GM18870 (cell line): Measurements from ENCODE around the gene MED27.

Experiments used
- ATAC-seq: cut with Tn5 transposase; IDR thresholded peaks from one replicate; pipeline ENCODE4 v1.9.1; 2021; ENCODE audit warnings: moderate library complexity; ENCODE audit not compliant: unreplicated experiment

MED27 gene

DNA sequence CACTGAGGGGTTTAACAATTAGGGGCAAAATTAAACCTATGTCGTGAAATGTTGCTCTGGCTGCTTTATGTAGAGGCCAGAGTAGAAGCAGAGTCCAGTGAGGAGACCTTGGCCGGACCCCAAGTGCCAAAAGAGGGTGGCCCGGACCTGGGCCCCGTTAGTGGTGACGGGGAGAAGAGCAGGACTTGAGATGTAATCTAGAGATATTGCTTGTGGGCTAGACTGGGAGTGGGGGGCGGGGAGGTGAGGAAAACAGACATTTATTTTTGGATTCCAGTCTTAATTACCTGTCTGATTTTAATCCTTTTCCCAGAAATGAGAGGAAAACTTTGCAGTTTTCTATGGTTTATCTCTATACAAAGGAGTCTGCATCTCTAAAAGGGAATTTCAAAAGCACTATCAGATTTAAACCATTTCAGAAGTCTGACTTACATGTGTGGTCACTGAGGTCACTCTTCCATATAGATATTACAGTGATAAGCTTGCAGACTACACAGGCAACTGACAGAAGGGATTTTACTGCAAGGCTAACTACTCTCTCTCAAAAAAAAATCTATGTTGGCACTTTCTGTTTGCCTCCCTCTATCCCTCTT lies 108.1 kb downstream of the MED27 start:
- ATAC-seq, result no peak

DNA sequence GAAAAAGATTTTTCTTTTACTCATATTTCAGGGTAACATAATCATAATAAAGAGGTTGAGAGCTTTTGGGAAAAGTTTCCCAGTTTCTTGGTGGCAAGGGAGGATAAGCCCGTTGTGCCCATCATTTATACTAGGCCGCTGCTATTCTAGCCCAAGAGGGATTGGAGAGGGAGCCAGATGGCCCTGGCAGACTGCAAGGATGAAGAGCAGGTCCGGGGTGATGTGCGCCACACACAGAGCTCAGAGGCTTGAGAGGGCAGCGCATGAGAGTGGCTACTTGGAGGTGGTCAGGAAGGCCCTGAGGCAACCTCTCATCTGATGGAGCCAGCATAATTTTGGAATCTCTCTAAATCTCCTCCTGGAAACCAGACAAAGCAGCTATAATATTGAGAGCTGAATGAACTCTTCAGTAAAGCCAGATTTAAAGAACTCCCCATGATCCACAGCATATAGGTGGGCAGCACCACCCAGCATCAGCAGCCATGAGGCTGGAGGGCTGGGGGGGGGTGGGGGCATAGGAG lies 110.1 kb downstream of the MED27 start:
- ATAC-seq, result no peak

DNA sequence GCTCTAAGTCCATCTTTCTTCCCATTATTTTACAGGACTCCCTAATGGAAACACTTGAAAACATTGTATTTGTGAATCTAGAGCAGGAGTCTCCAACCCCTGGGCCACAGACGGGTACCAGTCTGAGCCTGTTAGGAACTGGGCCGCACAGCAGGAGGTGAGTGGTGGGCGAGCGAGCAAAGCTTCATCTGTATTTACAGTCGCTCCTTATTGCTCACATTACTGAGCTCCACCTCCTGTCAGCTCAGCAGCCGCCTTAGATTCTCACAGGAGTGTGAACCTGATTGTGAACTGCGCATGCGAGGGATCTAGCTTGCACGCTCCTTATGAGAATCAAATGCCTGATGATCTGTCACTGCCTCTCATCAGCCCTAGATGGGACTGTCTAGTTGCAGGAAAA lies 111.0 kb downstream of the MED27 start:
- ATAC-seq, result no peak

DNA sequence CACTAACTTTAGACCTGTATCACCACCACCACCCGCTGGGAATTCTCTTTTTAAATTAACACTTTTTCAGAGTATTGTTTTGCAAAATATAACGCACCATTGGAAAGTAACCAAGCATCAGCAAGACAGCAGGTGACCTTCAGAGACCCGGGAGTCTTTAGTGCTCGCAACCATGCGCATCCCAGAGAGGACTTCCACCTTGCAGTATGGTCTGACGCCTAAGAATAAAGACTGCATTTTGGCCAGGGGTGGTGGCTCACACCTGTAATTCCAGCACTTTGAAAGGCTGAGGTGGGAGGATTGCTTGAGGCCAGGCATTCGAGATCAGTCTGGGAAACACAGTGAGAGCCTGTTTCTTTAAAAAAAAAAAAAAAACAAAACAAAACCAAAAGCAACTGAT lies 113.8 kb downstream of the MED27 start:
- ATAC-seq, result no peak

DNA sequence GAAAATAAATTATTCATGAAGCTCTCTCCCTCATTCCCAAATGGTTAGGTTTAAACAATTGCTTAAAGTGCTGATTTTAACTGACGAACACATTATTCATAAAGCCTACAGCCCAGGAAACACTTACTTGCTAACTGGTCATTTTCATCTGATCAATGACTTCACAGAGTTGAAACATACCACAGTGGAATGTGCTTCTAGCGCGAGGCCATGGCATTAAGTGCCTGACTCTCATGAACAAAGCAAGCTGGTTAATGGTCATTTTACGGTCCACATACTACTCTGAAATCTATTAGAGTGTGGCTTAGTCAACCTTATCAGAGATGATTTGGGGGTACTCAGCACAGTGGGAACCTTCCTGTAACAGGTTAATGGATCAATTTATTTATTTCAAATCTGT lies 114.6 kb downstream of the MED27 start:
- no peak for ATAC-seq

DNA sequence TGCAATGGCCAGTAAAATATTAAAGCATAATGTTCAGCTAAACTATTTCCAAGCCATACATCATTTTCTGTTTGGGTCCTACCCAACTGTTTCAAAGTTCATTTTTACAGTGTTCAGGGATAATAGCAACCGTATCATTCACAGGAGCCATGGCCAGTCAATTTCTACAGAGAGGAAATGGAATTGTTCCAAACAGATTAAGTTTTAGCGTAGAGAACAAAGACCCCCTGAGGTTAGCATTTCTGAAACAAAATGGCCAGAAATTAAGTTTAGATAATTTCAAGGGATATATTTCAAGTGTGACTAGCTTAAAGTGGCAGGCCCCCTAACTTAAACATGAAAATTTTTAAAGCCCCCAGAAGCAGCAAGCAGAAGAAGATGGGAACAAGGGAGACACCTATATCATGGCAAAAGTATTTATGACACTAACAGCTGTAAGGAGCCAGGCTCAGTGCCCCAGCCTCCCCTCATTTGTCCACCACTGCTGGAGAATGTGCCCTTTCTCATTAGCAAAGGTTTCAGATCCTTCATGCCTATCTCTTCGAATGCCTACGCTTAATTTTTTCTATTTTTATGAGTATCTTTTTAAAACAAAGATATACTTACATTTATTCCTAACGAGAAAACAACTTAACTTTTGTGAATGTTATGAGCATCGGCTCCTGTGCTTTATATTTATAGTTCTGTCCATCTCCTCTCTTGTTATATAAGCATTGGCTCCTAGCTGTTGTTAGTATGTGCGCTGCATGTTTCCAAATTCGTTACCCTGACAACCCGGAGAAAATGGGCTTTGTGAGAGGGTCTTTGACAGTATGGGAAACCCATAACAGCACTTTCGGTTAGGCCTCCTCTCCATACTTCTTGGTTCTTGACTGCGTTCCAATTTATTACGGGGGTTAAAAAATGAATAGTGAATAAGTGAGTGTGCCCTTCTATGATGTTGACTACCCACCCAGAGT lies 116.3 kb downstream of the MED27 start:
- ATAC-seq, result no peak

DNA sequence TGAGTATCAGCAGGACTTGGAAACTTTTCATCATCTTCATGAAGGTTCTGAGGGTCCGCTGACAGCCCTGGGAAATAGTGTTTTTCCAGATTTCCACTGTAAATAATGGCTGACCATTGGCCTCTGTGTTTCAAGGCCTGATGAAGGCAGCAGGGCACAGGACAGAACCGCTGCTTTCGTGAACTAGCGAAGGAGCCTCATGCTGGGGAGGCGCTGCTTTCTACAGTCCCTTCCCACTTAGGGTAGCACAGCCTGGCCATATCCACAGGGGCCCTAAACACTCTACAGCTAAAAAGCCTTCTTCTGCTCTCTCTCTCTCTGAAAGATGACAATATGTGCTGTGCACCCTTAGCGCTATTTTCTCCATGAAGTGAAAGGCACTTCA lies 118.2 kb downstream of the MED27 start:
- no peak for ATAC-seq

DNA sequence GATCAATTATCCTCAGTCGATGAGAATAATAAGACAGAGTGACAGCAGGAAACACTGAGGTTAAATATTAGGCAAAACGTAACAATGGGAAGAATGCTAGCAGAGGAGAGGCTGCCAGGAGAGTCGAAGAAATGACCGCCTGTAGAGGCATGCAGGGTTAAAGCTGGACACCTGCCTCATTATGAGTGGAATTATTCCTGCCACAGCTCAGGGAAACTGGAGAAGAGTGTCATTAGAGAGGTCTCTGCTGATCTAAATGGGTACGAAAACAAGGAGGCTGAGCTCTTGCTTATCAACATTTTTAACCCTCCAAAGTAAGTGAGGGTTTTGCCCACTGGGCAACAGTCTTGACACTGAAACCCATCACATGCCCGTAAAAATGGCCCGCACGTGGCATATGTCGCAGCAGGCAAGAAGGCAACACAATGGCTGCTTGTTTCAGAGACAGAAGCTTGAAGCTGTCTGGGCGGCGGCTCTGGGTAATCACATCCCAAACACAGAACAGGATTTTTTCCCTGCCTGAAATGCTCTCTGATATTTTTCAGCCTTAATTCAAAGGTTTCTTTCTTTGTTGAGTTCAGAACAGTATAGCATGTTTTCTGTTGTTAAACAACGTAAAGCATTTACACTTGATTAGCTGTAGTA lies 118.7 kb downstream of the MED27 start:
- ATAC-seq, result no peak

DNA sequence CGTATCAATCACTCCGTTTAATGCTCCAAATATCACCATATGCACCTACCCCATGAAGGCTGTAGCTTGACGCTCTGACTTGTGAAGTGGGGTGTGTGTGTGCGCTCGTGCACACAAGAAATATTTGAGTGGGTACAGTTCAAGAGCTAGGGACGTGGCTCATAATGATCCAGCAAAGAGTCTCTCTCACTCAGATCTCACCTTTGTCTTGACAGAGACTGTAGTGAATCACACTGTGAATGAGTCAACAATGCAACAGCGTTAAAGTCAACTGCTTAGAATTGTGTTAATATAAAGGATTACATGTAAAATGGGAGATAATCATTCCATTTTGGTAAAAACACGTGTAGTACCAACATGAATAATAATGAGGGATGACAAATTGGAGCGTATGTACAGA lies 119.4 kb downstream of the MED27 start:
- no peak for ATAC-seq

DNA sequence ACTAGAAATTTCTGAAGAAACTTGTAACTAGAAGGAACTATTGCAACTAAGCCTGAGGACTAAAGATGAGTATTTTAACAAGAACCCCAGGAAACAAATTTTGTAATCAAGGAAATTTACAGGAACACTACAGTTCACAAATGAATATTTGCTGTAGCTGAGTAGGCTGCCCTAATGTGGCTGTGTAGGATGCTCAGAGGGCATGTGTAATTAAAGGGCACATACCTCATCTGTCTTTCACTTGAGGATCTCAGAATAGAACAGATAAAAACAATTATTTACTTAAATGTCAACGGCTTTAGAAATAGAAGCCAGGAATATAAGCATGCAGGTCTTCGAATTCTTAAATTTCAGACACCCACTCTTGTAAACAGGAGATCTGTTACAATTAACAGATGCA lies 119.8 kb downstream of the MED27 start:
- no peak for ATAC-seq

DNA sequence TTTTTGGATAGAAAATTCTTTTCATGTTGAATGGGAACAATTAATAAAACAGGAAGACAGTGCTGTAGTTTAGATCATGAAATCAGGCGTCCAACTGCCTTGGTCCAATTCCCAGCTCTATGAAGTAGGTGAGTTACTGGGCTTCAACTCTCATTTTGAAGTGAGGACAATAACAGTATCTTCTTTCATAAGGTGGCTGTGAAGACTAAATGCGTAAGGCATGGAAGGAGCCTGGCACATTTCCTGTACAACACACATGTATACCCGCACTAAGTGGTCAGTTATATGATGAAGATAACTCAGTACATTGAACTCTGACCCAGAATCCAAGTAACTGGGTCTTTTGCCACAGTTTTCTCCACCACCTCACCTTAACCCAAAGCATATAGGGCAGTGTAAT lies 120.6 kb downstream of the MED27 start:
- no peak for ATAC-seq

DNA sequence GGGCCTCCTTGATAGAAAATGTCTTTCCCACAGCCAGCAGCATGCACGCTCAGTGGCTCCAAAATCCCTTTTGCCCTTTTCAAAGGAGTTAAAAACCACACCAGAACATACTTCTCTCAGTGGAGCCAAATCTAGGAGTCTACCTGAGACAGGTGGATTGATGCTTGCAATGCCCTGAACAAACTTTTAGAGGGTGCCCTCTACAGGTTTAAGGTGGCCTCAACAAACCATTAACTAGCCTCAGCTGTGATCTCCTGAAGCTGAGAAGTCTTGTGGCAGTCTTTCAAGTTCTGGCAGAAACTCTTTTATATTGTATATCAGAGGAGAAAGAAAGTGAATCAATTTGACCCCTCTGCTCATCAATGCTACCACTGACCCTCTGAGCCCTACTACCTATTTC lies 125.4 kb downstream of the MED27 start:
- ATAC-seq, result no peak

DNA sequence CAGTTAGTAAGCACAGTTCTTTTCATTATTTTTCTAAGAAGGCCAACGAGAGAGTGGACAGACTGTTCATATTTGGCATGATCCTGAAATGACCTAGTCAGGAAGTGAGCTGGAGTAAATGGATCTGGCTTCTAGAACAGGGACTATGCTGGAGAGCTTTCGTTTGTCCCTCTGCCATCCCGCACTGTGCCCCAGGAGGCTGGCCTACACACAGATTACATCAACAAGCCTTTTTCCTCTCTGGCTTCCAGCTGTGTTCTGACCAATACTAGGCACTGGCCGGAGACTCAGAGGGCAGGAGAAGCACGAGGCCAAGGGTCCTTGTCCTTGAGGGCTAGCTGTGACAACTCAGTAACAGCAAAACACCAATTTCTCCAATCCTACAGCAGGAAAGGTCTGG lies 127.8 kb downstream of the MED27 start:
- no peak for ATAC-seq

DNA sequence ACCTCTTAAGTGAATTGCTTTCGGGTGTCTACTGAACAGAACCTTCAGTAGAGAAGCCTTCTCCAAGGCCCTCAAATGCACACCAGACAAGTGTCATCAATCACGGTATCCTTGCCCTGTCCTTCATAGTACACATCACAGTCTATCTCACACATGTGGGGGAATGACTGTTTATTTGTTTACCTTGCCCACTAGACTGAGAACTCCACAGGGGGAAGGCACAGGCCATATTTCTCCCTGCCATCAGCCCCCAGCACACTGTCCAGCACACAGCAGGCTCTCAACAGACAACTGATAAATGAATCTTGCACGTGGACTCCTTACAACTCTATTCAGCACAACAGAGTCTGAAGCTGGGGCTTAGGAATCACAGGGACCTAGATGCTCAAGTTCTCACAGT lies 128.5 kb downstream of the MED27 start:
- no peak for ATAC-seq

DNA sequence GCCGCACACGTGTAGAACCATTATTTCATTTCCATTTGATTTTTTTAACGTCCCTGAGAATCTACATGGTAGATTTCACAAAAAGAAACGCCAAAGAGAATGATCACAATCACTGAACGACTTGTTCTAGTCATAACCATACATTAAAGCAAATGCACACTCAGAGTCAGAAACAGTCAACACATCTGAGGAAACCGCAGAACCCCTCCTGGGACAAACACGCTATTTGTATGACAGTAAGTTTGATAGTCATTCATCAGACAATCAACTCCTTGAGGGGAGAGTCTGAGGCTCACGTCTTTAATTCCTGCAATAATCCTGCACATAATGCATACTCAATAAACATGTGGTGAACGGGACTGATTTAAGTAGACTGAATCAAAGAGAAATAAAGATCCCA lies 129.2 kb downstream of the MED27 start:
- ATAC-seq, result no peak

DNA sequence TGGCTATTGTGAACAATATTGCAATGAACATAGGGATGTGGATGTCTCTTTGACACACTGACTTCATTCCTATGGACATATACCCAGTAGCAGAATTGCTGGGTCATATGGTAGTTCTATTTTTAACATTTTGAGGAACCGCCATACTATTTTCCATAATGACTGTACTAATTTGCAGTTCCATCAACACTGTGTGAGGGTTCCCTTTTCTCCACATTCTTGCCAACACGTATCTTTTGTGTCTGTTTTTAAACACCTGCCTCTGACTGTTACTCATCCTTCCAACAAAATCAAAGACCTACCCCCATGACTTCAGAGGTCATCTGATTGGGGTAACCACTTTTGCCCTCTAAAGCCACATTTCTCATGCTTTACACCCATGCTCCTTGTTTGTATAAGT lies 133.5 kb downstream of the MED27 start:
- no peak for ATAC-seq

DNA sequence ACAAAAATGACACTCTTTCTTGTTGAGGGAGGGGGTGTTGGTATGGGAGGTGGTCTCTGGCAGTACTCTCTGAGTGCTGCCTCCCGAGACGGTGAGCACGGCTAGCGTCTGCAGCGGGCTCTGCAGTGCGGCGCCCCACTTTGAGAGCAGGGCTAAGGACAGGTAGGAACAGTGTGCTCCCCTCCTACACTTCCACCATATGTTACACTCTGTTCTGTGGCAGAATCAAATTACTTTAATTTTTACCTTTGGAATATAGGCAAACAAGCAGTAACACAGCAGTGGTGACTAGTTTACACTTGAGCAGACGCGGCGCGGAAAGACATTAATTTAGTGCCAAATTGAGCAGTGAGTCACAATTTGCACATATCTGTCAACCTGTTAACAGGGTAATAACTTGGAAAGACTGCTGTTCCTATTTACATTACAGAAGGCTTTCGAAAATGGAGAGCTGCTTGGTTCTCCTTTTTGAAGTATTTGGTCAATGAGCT lies 136.3 kb downstream of the MED27 start:
- no peak for ATAC-seq

DNA sequence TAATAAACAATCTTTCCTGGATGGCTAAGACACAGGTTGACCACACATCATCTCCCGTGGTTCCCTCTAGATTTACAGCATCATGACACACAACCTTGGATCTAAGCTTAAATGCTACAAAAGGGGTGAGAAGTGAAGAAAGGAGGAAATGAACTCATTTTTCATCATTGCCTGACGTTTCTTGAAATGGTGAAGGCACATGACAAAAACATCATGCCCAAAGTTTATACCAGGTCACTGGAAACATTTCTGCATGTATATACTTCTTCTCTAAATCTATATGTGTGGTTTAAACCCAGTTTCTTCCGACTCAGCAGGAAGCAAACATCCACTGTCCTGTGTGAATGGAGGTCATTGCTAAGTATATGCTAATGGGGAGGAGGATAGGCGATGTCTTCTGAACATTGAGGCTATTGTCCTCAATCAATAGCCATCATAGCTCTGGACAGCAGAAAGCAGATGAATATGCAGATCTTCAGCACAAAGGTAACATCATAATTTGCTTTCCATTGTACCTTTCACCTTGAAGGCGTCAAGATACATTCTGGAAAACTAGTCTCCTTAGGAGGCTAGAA lies 137.4 kb downstream of the MED27 start:
- ATAC-seq, result no peak

DNA sequence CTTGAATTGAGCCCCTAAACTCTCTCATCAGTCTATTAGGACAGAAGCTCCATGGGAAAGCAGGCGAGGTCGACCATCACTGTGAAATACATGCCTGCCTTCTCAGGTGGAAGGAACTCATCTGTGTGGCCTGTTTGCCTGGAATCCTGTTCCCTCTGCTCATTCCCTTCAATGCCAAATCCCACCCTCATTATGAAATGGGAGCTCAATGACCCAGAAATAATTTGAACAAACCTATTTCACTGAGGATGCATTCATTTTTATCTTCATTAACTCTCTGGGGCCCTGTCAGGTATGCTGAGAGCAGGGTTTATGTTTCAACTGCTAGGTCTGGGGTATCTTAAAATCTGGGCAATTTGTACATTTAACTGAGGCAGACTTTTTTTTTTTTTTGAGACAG lies 142.2 kb downstream of the MED27 start:
- ATAC-seq, result no peak

DNA sequence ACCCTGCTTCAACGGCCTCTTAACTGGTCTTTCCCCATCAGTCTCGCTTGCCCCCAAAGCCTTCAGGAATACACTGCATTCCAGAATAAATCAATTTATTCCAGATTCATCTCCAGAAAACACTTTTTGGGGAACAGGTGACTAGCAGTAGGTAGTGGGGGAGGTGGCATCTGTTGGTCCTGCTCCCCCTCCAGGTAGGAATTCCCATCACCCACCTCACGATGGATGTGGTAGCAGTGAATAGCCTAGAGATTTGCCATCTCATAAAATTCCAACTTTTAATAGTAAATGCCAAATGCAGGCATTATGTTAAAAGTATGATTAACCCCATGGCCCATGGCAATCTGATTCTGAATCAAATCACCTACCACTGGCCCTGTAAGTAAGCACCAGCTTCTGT lies 142.7 kb downstream of the MED27 start:
- ATAC-seq, result no peak

DNA sequence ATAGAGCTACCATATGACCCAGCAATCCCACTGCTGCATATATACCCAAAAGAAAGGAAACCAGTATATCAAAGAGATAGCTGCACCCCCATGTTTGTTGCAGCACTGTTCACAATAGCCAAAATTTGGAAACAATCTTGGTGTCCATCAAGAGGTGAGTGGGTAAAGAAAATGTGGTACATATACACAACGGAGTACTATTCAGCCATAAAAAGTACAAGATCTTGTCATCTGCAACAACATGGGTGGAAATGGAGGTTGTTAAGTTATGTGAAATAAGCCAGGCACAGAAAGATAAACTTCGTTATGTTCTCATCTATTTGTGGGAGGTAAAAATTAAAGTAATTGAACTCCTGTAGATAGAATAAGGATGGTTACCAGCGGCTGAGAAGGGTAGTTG lies 145.0 kb downstream of the MED27 start:
- no peak for ATAC-seq
